Activated CD4-positive, alpha-beta T cell treated with anti-CD3 and anti-CD28 coated beads, Interleukin-10, Interleukin-2, amounts not matched to agents 100 ng/mL and 50 ng/mL, durations not matched to agents 16 hours and 8 hours (primary cell): ENCODE data around the gene JOSD2.

Source experiments
- DNase-seq: peaks from one replicate; pipeline ENCODE4 v3.0.0-alpha.2; 2020

Gene JOSD2

GRCh38 chr19:50492303-50493052, 18.5 kb downstream of the JOSD2 start:
- DNase-seq: peak; percentile 23

GRCh38 chr19:50490991-50491472, 20.0 kb downstream of the JOSD2 start:
- DNase-seq: no peak

GRCh38 chr19:50490411-50490811, 20.6 kb downstream of the JOSD2 start:
- DNase-seq: no peak

- DNase-seq: no peak
Observed at GRCh38 chr19:50489461-50490011, 21.5 kb downstream of the JOSD2 start.

- no peak for DNase-seq
Observed at GRCh38 chr19:50488389-50489194, 22.4 kb downstream of the JOSD2 start.

- peak; percentile 51 for DNase-seq
Observed at GRCh38 chr19:50486823-50487515, 24.0 kb downstream of the JOSD2 start.

GRCh38 chr19:50485284-50485955, 25.6 kb downstream of the JOSD2 start:
- no peak for DNase-seq

- no peak for DNase-seq
Observed at GRCh38 chr19:50482916-50483315, 28.1 kb downstream of the JOSD2 start.

- no peak for DNase-seq
Observed at GRCh38 chr19:50482271-50482855, 28.6 kb downstream of the JOSD2 start.

- DNase-seq: no peak
Observed at GRCh38 chr19:50481351-50482149, 29.4 kb downstream of the JOSD2 start.

GRCh38 chr19:50480281-50481111, 30.5 kb downstream of the JOSD2 start:
- no peak for DNase-seq

GRCh38 chr19:50479761-50480251, 31.2 kb downstream of the JOSD2 start:
- DNase-seq: no peak

GRCh38 chr19:50478901-50479715, 31.9 kb downstream of the JOSD2 start:
- DNase-seq: peak; percentile 16

GRCh38 chr19:50477751-50478515, 33.1 kb downstream of the JOSD2 start:
- DNase-seq: no peak

- DNase-seq: no peak
Observed at GRCh38 chr19:50476907-50477238, 34.1 kb downstream of the JOSD2 start.

- peak; percentile 97 for DNase-seq
Observed at GRCh38 chr19:50476224-50476906, 34.6 kb downstream of the JOSD2 start, which contains the start of the genes EMC10 and GARIN5A. Gene EMC10, plus strand, starts transcription at chr19:50476507. Its CDS starts 38 bp downstream, at chr19:50476545. Gene GARIN5A, minus strand, starts transcription at chr19:50476848. Its CDS starts 460 bp downstream, at chr19:50476388.

- DNase-seq: no peak
Observed at GRCh38 chr19:50475736-50476223, 35.2 kb downstream of the JOSD2 start.
